Cardiac fibroblast (primary cell): ENCODE data around the gene LMAN2.

Source experiments
- DNase-seq, 2 donors: peaks; one replicate each; pipeline versions ENCODE4 v3.0.0 to v3.0.0-alpha.2; 2010; ENCODE audit warnings: low read depth in 2 of 2
- H3K4me3 ChIP-seq, 2 donors: replicated peaks in 1 of 2; 1 replicate in 1 of 2; 2 replicates in 1 of 2; pipeline ENCODE4 v1.5.1; 2011; ENCODE audit warnings: low read depth in 2 of 2, low read length in 2 of 2, mild to moderate bottlenecking in 2 of 2, moderate library complexity in 1 of 2
- CTCF ChIP-seq: IDR thresholded peaks from one replicate; pipeline ENCODE4 v1.5.1; 2011; ENCODE audit warnings: low read depth, mild to moderate bottlenecking, low read length, inconsistent platforms

Gene LMAN2

GRCh38 chr5:177311723-177312648 lies 39.5 kb downstream of the LMAN2 start, which contains the start of gene MXD3:
Gene MXD3, minus strand, starts transcription at chr5:177311898. Its CDS starts 68 bp downstream, at chr5:177311830.
- H3K4me3 ChIP-seq: peak within 1 kb of the TSS; percentile 57 to 68
- peak; percentile 95 for DNase-seq
- no peak for TF ChIP-seq CTCF

- DNase-seq: no peak
- H3K4me3 ChIP-seq: peak overlapping the region; percentile 57 to 68
- no peak for TF ChIP-seq CTCF
Measured at GRCh38 chr5:177311392-177311722, 40.1 kb downstream of the LMAN2 start.

- peak overlapping the region; percentile 57 to 68 for H3K4me3 ChIP-seq
- peak; percentile 32 to 35 for DNase-seq
- no peak for TF ChIP-seq CTCF
Measured at GRCh38 chr5:177310757-177311391, 40.6 kb downstream of the LMAN2 start.

GRCh38 chr5:177310332-177310731 lies 41.1 kb downstream of the LMAN2 start:
- TF ChIP-seq CTCF: no peak
- peak overlapping the region in 1 of 2 donors; percentile 57 for H3K4me3 ChIP-seq
- no peak for DNase-seq

- peak; percentile 75 to 77 for DNase-seq
- peak; percentile 93 for TF ChIP-seq CTCF
- no peak overlapping the region for H3K4me3 ChIP-seq
Measured at GRCh38 chr5:177309351-177310191, 41.9 kb downstream of the LMAN2 start.

- no peak overlapping the region for H3K4me3 ChIP-seq
- DNase-seq: no peak
- TF ChIP-seq CTCF: no peak
Measured at GRCh38 chr5:177308740-177309139, 42.7 kb downstream of the LMAN2 start.
